HepG2 (cell line): ENCODE data around the gene CCS. TPM values are rescaled to one million over a fixed set of nuclear protein-coding genes. Genes with fewer than 3 reads are reported as not detected.
A peak's percentile ranks its signal among the peaks of the same experiment; 100 is the strongest.

Experiments
- ARID5B ChIP-seq: IDR thresholded peaks from 2 replicates; pipeline ENCODE4 v1.4.0; 2020; ENCODE audit warnings: mild to moderate bottlenecking, missing genetic modification reagents
- ATF7 ChIP-seq, 2 experiments: fragments of 450-650 bp in 1 of 2; sonication (generic) in 1 of 2; formaldehyde crosslinking in 1 of 2; IDR thresholded peaks; 2 replicates each; pipeline versions ENCODE4 v1.4.0 to v1.6.1; 2016 to 2020; ENCODE audit warnings: antibody characterized with exemption in 1 of 2, mild to moderate bottlenecking in 1 of 2, missing genetic modification reagents in 1 of 2
- HBP1 ChIP-seq: IDR thresholded peaks from 2 replicates; pipeline ENCODE4 v1.6.1; 2016; ENCODE audit warnings: low read depth, control low read depth
- HNF4A ChIP-seq: sonication (generic); formaldehyde crosslinking; IDR thresholded peaks from 2 replicates; pipeline ENCODE4 v1.4.0; 2020; ENCODE audit warnings: missing genetic modification reagents
- MBD4 ChIP-seq: IDR thresholded peaks from 2 replicates; pipeline ENCODE4 v1.6.1; 2012; ENCODE audit warnings: low read length, inconsistent platforms, borderline replicate concordance
- MZF1 ChIP-seq: sonication (generic); formaldehyde crosslinking; IDR thresholded peaks from 2 replicates; pipeline ENCODE4 v1.8.1; 2023; ENCODE audit warnings: mild to moderate bottlenecking, missing genetic modification reagents, borderline replicate concordance
- NFE2 ChIP-seq: sonication (generic); formaldehyde crosslinking; IDR thresholded peaks from 2 replicates; pipeline ENCODE4 v1.4.0; 2020; ENCODE audit warnings: missing genetic modification reagents
- PLRG1 ChIP-seq: fragments of 450-650 bp; conservative IDR thresholded peaks from 2 replicates; pipeline ENCODE4 v1.6.1; 2016
- PLSCR1 ChIP-seq: sonication (generic); formaldehyde crosslinking; IDR thresholded peaks from 2 replicates; pipeline ENCODE4 v1.5.0; 2020; ENCODE audit warnings: missing genetic modification reagents, mild to moderate bottlenecking, borderline replicate concordance
- RELA ChIP-seq: sonication (generic); formaldehyde crosslinking; IDR thresholded peaks from 2 replicates; pipeline ENCODE4 v1.4.0; 2020; ENCODE audit warnings: missing genetic modification reagents
- SOX13 ChIP-seq, 3 experiments: fragments of 450-650 bp in 1 of 3; sonication (generic) in 1 of 3; formaldehyde crosslinking in 1 of 3; IDR thresholded peaks in 2 of 3; conservative IDR thresholded peaks in 1 of 3; 2 replicates each; pipeline versions ENCODE4 v1.5.0 to v1.6.1; 2016 to 2020; ENCODE audit warnings: antibody characterized with exemption in 1 of 3, mild to moderate bottlenecking in 1 of 3, missing compliant biosample characterization in 1 of 3, missing genetic modification reagents in 1 of 3, moderate library complexity in 1 of 3
- SRSF9 ChIP-seq: fragments of 200-400 bp; formaldehyde crosslinking; IDR thresholded peaks from 2 replicates; pipeline ENCODE4 v1.6.1; 2018; ENCODE audit warnings: borderline replicate concordance, mild to moderate bottlenecking, low read depth, low read length; ENCODE audit not compliant: insufficient read depth, poor library complexity, severe bottlenecking
- TEF ChIP-seq: sonication (generic); formaldehyde crosslinking; IDR thresholded peaks from 2 replicates; pipeline ENCODE4 v1.5.0; 2020; ENCODE audit warnings: missing genetic modification reagents
- TIGD3 ChIP-seq: sonication (generic); formaldehyde crosslinking; IDR thresholded peaks from 2 replicates; pipeline ENCODE4 v1.5.1; 2020; ENCODE audit warnings: mild to moderate bottlenecking, missing genetic modification reagents, borderline replicate concordance
- ZNF180 ChIP-seq: sonication (generic); formaldehyde crosslinking; IDR thresholded peaks from 2 replicates; pipeline ENCODE4 v1.4.0; 2020; ENCODE audit warnings: low read depth, missing genetic modification reagents, borderline replicate concordance
- ZNF333 ChIP-seq: sonication (generic); formaldehyde crosslinking; IDR thresholded peaks from 2 replicates; pipeline ENCODE4 v1.4.0; 2020; ENCODE audit warnings: mild to moderate bottlenecking, missing genetic modification reagents, borderline replicate concordance
- ZNF414 ChIP-seq: sonication (generic); formaldehyde crosslinking; IDR thresholded peaks from 2 replicates; pipeline ENCODE4 v1.5.0; 2020; ENCODE audit warnings: missing genetic modification reagents
- ZNF432 ChIP-seq: sonication (generic); formaldehyde crosslinking; IDR thresholded peaks from 2 replicates; pipeline ENCODE4 v1.5.0; 2020; ENCODE audit warnings: missing genetic modification reagents, mild to moderate bottlenecking, borderline replicate concordance
- ZNF468 ChIP-seq: sonication (generic); formaldehyde crosslinking; IDR thresholded peaks from 2 replicates; pipeline ENCODE4 v1.8.0; 2022; ENCODE audit warnings: mild to moderate bottlenecking, moderate library complexity, missing genetic modification reagents
- polyA plus RNA-seq, 8 experiments: library from polyadenylated mRNA; depleted of rRNA in 3 of 8; stranded (reverse) in 7 of 8; unstranded in 1 of 8; fragments of >200 nt; fragmentation: Illumina TruSeq in 4 of 8; extraction: Trizol in 4 of 8; gene quantifications; 2 replicates each; pipeline versions ENCODE4 v1.2.1 to v1.2.3, GENCODE V29; 2011 to 2016; ENCODE audit warnings: low read depth in 4 of 8, missing spikeins in 1 of 8, mixed read lengths in 1 of 8; ENCODE audit not compliant: insufficient read depth in 1 of 8
- total RNA-seq, 5 experiments: library from RNA; depleted of rRNA; stranded (reverse); fragments of >200 nt; fragmentation: Illumina TruSeq; extraction: Trizol; gene quantifications; 2 replicates each; pipeline ENCODE4 v1.2.3, GENCODE V29; 2016; ENCODE audit warnings: low read depth in 1 of 5

The CCS gene
- total and polyA plus RNA-seq, 2 of the 13 experiments (the other 11 are each of a cell fraction or from before 2014, with no cell fraction given): 25.4 to 44.6 TPM

- TF ChIP-seq ZNF414 (CRISPR knock-in tag) (no peak), PLRG1 (no peak), PLSCR1 (CRISPR knock-in tag) (no peak), RELA (CRISPR knock-in tag) (no peak), ARID5B (peak; percentile 56; the same call in 1 of the 2 replicates), ZNF333 (CRISPR knock-in tag) (no peak), TEF (CRISPR knock-in tag) (no peak), MZF1 (no peak), ATF7 (IDR thresholded peaks at IDR 0.05) (no peak), ATF7 (CRISPR knock-in tag; IDR thresholded peaks at IDR 0.05) (no peak), ZNF432 (CRISPR knock-in tag) (no peak), TIGD3 (no peak), HNF4A (CRISPR knock-in tag) (peak; percentile 93), NFE2 (CRISPR knock-in tag) (no peak), HBP1 (CRISPR knock-in tag) (no peak), SOX13 (IDR thresholded peaks at IDR 0.05) (no peak), SOX13 (CRISPR knock-in tag; conservative IDR thresholded peaks at IDR 0.05 in 1 of 2, IDR thresholded peaks at IDR 0.05 in 1 of 2) (peak in 1 of 2 experiments; percentile 40; a peak in 2 of 4 replicates), MBD4 (no peak), ZNF468 (CRISPR knock-in tag) (no peak), ZNF180 (CRISPR knock-in tag) (no peak), SRSF9 (no peak)
Observed at GRCh38 chr11:66607126-66607834, 14.3 kb downstream of the CCS start (continued).
